GM18508 (cell line): Measurements from ENCODE around the gene SLC22A7.

Source experiments
- ATAC-seq: cut with Tn5 transposase; IDR thresholded peaks from one replicate; pipeline ENCODE4 v1.9.1; 2021; ENCODE audit warnings: moderate number of reproducible peaks; ENCODE audit not compliant: insufficient read depth, unreplicated experiment

The SLC22A7 gene

DNA sequence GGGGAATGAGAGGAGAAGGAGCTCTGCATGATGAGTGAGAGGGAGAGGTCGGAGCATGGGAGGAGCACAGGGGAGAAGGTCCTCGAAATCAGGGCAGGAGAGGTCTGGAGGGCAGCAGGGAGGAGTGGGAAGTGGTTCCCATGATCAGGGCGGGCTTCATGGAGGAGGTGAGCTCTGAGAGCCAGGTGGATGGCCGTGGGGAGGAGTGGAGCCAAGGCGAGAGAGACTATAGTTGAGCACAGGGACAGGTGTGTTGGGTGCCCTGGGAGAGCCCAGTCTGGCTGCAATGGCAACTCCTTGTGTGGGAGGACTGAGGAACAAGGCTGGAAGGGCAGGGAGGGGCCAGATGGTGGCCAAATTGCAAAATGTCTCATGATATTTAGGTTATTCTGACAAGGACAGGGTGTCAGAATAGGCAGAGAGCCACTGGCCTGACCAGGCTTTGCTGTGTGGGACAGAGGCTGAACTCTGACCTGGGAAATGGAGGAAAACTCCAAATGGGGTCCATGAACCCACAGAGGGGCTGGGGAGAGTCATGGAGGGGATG is 33.4 kb upstream of the SLC22A7 start:
- ATAC-seq, result no peak

- no peak for ATAC-seq
These were observed 32.5 kb upstream of the SLC22A7 start for GRCh38 chr6:43265564-43265963.

- no peak for ATAC-seq
These were observed 30.3 kb upstream of the SLC22A7 start for GRCh38 chr6:43267619-43268354.

- no peak for ATAC-seq
These were observed 29.7 kb upstream of the SLC22A7 start for GRCh38 chr6:43268355-43268700.

DNA sequence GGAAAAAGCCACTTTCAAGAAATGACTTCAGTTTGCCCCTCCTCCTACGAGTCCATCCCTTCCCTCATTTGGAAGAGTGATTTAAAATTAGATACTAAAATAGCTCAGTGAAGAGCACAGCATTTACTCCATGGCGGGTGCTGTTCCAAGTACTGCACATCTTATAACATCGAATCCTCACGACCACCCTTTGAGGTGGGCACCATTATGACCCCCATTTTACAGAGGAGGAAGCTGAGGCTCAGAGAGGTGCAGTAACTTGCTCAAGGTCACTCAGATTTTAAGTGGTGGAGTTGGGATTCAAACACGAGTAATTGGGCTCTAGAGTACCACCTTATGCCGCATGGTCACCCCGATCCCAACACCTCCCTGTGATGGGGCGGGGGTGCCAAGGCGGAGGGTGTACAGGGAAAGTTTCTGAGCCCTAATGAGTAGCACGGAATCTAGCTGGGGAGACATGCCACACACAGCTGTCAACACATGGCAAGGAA is 29.2 kb upstream of the SLC22A7 start:
- ATAC-seq, result no peak

DNA sequence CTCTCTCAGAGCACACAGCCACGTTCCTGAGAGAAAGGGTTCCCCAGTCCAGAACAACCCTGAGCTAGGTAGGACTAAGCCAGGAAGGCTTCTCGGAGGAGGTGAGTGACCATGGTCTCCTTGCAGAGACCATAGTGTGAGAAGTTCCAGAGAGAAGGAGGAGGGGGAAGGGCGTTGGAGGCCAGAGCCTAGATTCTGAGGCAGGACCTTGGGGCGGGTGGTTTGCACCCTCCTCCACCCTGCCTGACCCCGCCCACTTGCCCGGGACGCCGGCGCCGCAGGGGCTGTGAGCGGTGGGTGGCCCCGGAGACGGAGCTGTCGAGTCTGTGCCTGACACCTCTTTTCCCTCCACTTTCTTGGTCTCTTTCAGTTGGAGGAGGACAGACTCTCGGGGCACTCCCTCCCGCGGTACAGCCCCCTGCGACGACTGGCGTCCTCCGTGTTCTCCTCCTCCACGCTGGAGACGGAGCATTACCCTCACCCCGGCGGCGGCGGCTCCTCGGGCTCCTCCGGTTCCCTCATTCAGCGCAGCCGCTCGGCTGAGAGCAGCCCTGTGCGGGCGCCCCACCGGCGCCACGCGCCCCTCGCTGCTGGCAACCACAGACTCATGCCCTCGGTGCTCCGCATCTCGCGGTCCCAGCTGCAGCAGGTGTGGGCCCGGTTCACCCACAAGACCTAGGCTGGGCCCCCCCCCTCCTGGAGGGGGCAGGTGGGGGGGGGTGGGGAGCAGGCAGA is 28.6 kb upstream of the SLC22A7 start:
- ATAC-seq, result no peak

- no peak for ATAC-seq
These were observed 26.8 kb upstream of the SLC22A7 start for GRCh38 chr6:43271103-43271815.

DNA sequence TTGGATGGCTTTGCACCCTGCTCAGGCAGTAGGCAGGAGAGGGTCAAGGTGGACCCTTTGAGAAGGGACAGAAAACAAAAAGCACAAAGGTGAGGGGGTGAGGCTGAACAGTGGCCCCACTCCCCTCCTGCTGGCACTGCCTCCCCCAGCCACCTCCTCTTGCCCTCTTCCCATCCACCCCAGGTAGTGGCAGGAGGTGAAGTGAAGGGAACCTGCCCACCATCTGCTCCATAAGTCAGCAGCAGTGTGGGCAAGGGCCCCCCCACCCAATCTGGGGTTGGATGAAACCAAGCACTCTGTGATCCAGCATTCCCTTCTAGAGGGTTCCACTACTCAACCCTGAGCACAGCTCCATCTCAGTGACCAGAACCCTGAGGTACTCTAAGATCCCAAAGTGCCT is 26.1 kb upstream of the SLC22A7 start:
- no peak for ATAC-seq

DNA sequence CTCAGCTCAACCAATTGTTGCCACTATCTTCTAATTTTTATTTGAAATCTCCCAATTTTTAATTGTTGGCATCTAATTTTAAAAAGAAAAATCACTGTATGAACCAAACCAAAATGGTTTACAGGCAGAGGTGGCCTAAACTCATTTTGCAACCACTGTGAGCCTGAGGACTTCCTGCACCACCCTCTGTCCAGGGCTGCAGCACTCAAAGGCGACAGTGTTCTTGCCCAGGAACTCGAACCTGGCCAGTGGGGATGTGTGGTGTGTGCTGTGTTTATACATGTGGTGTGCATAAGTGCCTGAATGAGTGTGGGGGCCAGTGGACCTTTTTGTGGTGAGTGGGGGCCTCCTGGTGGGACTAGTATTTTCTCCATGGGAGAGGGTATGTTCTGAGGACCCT is 24.4 kb upstream of the SLC22A7 start:
- no peak for ATAC-seq

- no peak for ATAC-seq
These were observed 23.7 kb upstream of the SLC22A7 start for GRCh38 chr6:43274127-43274915.

DNA sequence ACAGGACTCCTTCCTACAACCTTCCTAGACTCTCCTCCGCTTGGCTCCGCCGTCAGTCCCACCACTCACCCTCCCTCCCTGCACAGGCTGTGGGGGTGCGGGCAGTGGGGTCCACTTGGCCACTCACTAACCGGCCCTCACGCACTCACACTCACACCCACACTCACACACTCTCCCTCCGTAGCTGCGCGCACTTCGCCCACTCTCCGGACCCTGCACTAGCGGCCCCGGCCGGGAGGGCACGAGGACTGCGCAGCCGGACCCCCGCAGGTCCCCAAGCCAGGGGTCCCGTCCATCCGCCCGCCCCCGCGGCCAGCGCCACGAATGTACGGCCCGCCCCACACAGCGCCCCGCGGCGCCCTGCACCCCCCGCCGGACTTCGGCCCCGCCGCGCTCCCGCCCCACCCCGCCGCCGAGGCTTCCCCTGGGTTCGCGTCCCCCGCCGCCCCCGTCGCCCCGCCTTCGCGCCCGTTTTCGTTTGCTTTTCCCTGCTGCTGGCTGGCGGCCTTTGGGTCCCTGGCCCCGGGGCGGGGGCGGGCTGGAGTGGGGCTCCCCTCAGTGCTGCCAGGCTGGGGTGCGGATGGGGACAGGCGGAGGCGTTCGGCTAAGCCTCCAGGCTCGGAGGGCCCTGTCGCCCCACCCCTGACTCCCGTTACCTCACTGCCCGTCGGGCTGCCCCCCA is 23.0 kb upstream of the SLC22A7 start:
- no peak for ATAC-seq

DNA sequence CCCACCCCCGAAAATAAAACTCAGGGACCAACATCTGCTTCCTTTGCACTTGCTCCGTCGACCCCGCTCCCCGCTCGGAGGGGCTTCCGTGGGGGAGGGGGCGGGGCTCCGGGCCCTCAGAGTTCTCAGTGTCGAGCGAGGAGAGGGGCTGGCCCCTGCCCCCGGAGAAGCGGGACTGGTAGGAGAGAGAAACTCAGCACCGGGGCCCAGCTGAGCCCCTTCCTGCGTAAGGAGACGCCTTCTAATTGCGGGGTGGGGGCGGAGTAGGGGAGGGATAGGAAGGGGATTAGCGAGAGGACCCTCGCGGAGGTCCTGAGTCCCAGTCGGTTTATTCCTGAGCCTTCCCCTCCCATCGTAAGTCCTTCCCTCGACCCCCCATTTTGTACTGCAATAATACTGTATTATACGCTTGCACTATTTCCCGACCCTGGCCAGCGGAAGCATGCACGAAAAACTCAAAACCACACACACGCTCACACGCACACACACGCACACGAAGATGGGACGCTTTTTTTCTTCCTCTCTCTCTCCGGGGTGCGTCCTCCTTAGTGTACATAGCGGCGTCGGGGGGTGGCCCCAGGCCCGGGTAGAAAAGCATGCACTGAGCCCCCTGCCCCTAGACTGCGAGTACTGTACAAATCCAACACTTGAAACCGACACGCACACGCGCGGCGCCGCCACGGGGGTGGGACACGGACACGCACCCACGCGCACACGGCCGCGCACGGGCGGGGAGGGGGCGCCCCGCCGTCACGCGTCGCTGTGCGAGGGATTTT is 22.1 kb upstream of the SLC22A7 start:
- ATAC-seq, result no peak

DNA sequence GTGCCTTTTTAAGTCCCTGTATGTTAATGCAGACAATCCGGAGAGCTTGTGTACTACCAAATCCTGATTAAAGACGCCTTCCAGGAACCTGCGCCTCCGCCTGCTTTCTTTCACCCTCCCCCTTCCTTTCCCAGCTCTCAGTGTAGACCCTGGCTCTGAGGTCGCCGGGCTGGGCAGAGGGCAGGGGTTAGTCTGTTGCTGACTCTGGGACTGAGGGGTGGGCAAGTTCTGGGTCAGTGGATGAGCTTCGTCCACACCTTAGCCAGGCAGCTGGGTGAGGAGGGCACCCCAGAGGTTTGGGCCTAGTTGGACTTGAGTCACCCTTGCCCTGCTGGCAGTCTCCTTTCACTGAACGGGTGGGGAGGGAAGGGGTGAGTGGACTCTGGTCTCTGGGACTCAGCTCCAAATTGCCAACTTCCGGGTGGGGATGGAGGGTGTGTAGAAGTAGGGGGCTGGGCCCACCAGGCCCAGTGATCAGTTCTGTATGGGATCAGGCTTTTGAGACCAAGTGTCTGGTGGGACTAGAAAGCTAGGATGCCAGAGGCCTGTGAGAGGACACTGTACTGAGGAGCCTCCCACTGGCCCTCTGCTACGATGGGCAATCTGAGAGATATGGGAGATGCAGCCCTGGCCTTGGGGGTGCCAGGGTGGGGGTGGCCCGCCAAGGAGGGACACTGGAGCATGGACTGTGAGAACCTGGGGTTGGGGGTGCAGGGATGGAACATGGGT is 21.3 kb upstream of the SLC22A7 start:
- ATAC-seq, result no peak

GRCh38 chr6:43277306-43277642 is 20.8 kb upstream of the SLC22A7 start:
- no peak for ATAC-seq

DNA sequence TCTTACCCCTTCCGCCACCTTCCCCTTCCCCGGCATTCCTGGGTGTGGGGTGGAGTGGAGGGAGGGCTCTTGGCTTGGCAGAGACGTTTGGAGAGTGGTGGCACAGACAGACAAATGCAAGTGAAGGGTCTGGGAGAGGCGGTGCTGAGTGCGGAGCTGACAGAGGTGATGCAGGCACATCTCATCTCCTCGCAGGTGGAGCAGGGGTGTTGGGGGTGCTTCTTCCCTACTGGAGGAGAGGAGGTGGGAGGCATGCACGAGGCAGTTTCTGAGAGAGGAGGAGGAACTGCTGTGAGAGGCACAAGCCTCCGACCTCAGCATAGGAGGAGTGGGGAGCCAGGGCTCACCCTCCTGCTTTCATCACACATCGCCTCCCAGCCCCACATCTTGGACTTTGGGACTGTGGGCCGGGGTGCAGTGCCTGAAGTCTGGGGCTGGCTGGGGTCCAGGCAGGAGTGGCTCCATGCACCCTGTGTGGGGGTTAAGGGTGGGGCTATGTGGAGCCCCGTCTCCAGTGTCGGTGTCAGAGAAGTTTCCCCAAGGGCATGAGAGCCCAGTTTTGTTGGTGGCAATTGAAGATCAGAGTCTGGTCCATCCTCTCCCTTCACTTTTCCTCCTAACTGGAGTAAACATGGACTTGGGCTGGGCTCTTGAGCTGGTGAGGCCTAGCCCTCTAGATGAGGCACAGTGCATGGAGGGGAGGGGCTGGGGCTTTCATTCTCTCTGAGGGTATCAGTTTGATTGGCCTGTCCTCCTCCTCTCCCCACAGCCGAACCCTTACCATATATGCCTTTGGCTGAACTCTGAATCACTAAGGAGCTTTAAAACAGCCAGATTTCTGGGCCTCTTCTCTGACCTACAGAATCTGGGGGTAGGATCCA is 20.2 kb upstream of the SLC22A7 start:
- ATAC-seq, result no peak

GRCh38 chr6:43278524-43279078 is 19.5 kb upstream of the SLC22A7 start:
- ATAC-seq, result no peak

- ATAC-seq, result no peak
These were observed 17.8 kb upstream of the SLC22A7 start for GRCh38 chr6:43280234-43280633.
